ENCODE measurements around the gene BCAM.
"Not testable (repeated sequence)": the region's sequence is repeated elsewhere in the genome, so short reads cannot be mapped to it uniquely, and the experiment has no call there.

The BCAM gene

GRCh38 chr19:44822670-44823372 lies 13.9 kb downstream of the BCAM start:
- Histone ChIP-seq H3K4me1 (ENCODE audit: control extremely low read depth in 1 of 4, control insufficient read depth in 4 of 4, insufficient read depth in 4 of 4, low read length in 3 of 4) (peaks cover 0 to 2% (median 0%) of the 10 kb centered on the region in 4 experiments), H3K27me3 (replicated peaks in 2 of 5; ENCODE audit: control insufficient read depth in 4 of 5, insufficient read depth in 5 of 5, low read length in 4 of 5) (no peaks in the 10 kb centered on the region), H3K4me3 (ENCODE audit: control insufficient read depth in 1 of 7, extremely low read depth in 1 of 7, insufficient read depth in 4 of 7, low read depth in 2 of 7, low read length in 6 of 7) (no peak overlapping the region), H3K36me3 (ENCODE audit: control insufficient read depth in 4 of 4, insufficient read depth in 4 of 4, low read length in 3 of 4) (no peaks in the 10 kb centered on the region), H3K27ac (ENCODE audit: insufficient read depth in 1 of 2, low read depth in 1 of 2, low read length in 2 of 2, poor library complexity in 1 of 2, severe bottlenecking in 2 of 2) (no peak overlapping the region), H3K9me3 (ENCODE audit: control extremely low read depth in 1 of 5, control insufficient read depth in 4 of 5, insufficient read depth in 2 of 5, low read depth in 1 of 5, low read length in 4 of 5) (no peaks in the 10 kb centered on the region)
- POLR2A ChIA-PET, result interaction anchor here (0.6 kb wide), 1 partner anchor 100 kb away, joined by 3 read pairs; no protein-coding TSS in a partner anchor
- CTCF ChIA-PET, result interaction anchor here (1.0 to 1.7 kb wide), 4 partner anchors 13 to 51 kb away, joined by 3 to 4 read pairs (median 4); no protein-coding TSS in a partner anchor
- 87% methylated on average over 6 of the region's 10 CpGs for WGBS (ENCODE audit: insufficient coverage)
- no peak for DNase-seq

- POLR2A ChIA-PET, result interaction anchor here (0.6 kb wide), 1 partner anchor 18 kb away, joined by 3 read pairs; no protein-coding TSS in a partner anchor
- CTCF ChIA-PET, result interaction anchor here (0.6 to 1.7 kb wide), 4 partner anchors 21 to 52 kb away, joined by 3 to 4 read pairs (median 3); partner anchors contain the start of gene CBLC
- H3K4me1 ChIP-seq (ENCODE audit: control extremely low read depth in 1 of 4, control insufficient read depth in 4 of 4, insufficient read depth in 4 of 4, low read length in 3 of 4), result peaks cover 0 to 2% (median 0%) of the 10 kb centered on the region in 4 experiments
- H3K27ac ChIP-seq (ENCODE audit: insufficient read depth in 1 of 2, low read depth in 1 of 2, low read length in 2 of 2, poor library complexity in 1 of 2, severe bottlenecking in 2 of 2), result no peak overlapping the region
- no peaks in the 10 kb centered on the region for H3K9me3 ChIP-seq (ENCODE audit: control extremely low read depth in 1 of 5, control insufficient read depth in 4 of 5, insufficient read depth in 2 of 5, low read depth in 1 of 5, low read length in 4 of 5)
- no peak overlapping the region for H3K4me3 ChIP-seq (ENCODE audit: control insufficient read depth in 1 of 7, extremely low read depth in 1 of 7, insufficient read depth in 4 of 7, low read depth in 2 of 7, low read length in 6 of 7)
- H3K27me3 ChIP-seq (replicated peaks in 2 of 5; ENCODE audit: control insufficient read depth in 4 of 5, insufficient read depth in 5 of 5, low read length in 4 of 5), result no peaks in the 10 kb centered on the region
- no peak for DNase-seq
- no peaks in the 10 kb centered on the region for H3K36me3 ChIP-seq (ENCODE audit: control insufficient read depth in 4 of 4, insufficient read depth in 4 of 4, low read length in 3 of 4)
- no CpG with 5 or more reads among the region's 4 CpGs for WGBS (ENCODE audit: insufficient coverage)
Observed at GRCh38 chr19:44823373-44823698, 14.4 kb downstream of the BCAM start.

DNA sequence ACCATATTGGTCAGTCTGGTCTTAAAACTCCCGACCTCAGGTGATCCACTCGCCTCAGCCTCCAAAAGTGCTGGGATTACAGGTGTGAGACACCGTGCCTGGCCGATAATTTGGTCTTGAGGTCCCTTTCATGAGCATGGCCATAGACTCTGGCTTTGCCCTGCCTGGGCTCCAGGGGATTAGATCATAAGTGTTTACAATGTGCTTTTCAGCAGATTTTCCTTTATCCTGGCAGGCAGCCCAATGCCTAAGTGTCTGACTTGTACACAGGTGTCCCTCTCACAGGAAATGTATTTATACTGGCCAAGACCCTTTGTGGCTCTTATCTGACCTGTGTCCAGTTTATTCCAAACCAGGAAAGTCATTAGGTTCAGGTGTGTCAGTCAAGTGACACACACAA lies 15.9 kb downstream of the BCAM start:
- H3K4me3 ChIP-seq (ENCODE audit: control insufficient read depth in 1 of 7, extremely low read depth in 1 of 7, insufficient read depth in 4 of 7, low read depth in 2 of 7, low read length in 6 of 7), result no peak overlapping the region
- peaks cover 0 to 2% (median 0%) of the 10 kb centered on the region in 4 experiments for H3K4me1 ChIP-seq (ENCODE audit: control extremely low read depth in 1 of 4, control insufficient read depth in 4 of 4, insufficient read depth in 4 of 4, low read length in 3 of 4)
- H3K36me3 ChIP-seq (ENCODE audit: control insufficient read depth in 4 of 4, insufficient read depth in 4 of 4, low read length in 3 of 4), result no peaks in the 10 kb centered on the region
- no peaks in the 10 kb centered on the region for H3K27me3 ChIP-seq (replicated peaks in 2 of 5; ENCODE audit: control insufficient read depth in 4 of 5, insufficient read depth in 5 of 5, low read length in 4 of 5)
- no peaks in the 10 kb centered on the region for H3K9me3 ChIP-seq (ENCODE audit: control extremely low read depth in 1 of 5, control insufficient read depth in 4 of 5, insufficient read depth in 2 of 5, low read depth in 1 of 5, low read length in 4 of 5)
- 100% methylated on average over 4 of the region's 4 CpGs for WGBS (ENCODE audit: insufficient coverage)
- H3K27ac ChIP-seq (ENCODE audit: insufficient read depth in 1 of 2, low read depth in 1 of 2, low read length in 2 of 2, poor library complexity in 1 of 2, severe bottlenecking in 2 of 2), result no peak overlapping the region
- ChIA-PET CTCF (no interaction called here), POLR2A (no interaction called here)
- no peak for DNase-seq

DNA sequence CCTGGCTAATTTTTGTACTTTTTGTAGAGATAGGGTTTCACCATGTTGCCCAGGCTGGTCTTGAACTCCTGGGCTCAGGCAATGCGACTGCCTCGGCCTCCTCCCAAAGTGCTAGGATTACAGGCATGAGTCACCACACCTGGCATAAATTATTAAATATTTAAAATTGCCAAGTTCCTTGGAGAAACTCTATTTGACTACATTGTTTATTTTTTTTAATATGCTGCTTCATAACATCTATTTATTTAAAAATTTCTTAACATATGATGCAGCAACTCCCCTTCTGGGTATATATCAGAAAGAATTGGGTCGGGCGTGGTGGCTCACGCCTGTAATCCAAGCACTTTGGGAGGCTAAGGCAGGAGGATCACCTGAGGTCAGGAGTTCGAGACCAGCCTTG lies 24.0 kb downstream of the BCAM start:
- H3K4me1 ChIP-seq (ENCODE audit: control extremely low read depth in 1 of 4, control insufficient read depth in 4 of 4, insufficient read depth in 4 of 4, low read length in 3 of 4); H3K4me3 ChIP-seq (ENCODE audit: control insufficient read depth in 1 of 7, extremely low read depth in 1 of 7, insufficient read depth in 4 of 7, low read depth in 2 of 7, low read length in 6 of 7); H3K27me3 ChIP-seq (replicated peaks in 2 of 5; ENCODE audit: control insufficient read depth in 4 of 5, insufficient read depth in 5 of 5, low read length in 4 of 5); DNase-seq; H3K27ac ChIP-seq (ENCODE audit: insufficient read depth in 1 of 2, low read depth in 1 of 2, low read length in 2 of 2, poor library complexity in 1 of 2, severe bottlenecking in 2 of 2); H3K36me3 ChIP-seq (ENCODE audit: control insufficient read depth in 4 of 4, insufficient read depth in 4 of 4, low read length in 3 of 4); H3K9me3 ChIP-seq (ENCODE audit: control extremely low read depth in 1 of 5, control insufficient read depth in 4 of 5, insufficient read depth in 2 of 5, low read depth in 1 of 5, low read length in 4 of 5); CTCF ChIA-PET; POLR2A ChIA-PET: not testable (repeated sequence)
- WGBS (ENCODE audit: insufficient coverage), result 79% methylated on average over 3 of the region's 6 CpGs

- H3K27ac ChIP-seq (ENCODE audit: insufficient read depth in 1 of 2, low read depth in 1 of 2, low read length in 2 of 2, poor library complexity in 1 of 2, severe bottlenecking in 2 of 2); H3K4me3 ChIP-seq (ENCODE audit: control insufficient read depth in 1 of 7, extremely low read depth in 1 of 7, insufficient read depth in 4 of 7, low read depth in 2 of 7, low read length in 6 of 7); POLR2A ChIA-PET; H3K4me1 ChIP-seq (ENCODE audit: control extremely low read depth in 1 of 4, control insufficient read depth in 4 of 4, insufficient read depth in 4 of 4, low read length in 3 of 4); H3K36me3 ChIP-seq (ENCODE audit: control insufficient read depth in 4 of 4, insufficient read depth in 4 of 4, low read length in 3 of 4); H3K27me3 ChIP-seq (replicated peaks in 2 of 5; ENCODE audit: control insufficient read depth in 4 of 5, insufficient read depth in 5 of 5, low read length in 4 of 5); DNase-seq; CTCF ChIA-PET; H3K9me3 ChIP-seq (ENCODE audit: control extremely low read depth in 1 of 5, control insufficient read depth in 4 of 5, insufficient read depth in 2 of 5, low read depth in 1 of 5, low read length in 4 of 5): not testable (repeated sequence)
- over 99% methylated on average over 8 of the region's 8 CpGs for WGBS (ENCODE audit: insufficient coverage)
Observed at GRCh38 chr19:44834399-44834798, 25.5 kb downstream of the BCAM start.

GRCh38 chr19:44839276-44839675 lies 30.4 kb downstream of the BCAM start:
- Histone ChIP-seq H3K4me1 (ENCODE audit: control extremely low read depth in 1 of 4, control insufficient read depth in 4 of 4, insufficient read depth in 4 of 4, low read length in 3 of 4) (peaks cover 0 to 9% (median 5%) of the 10 kb centered on the region in 4 experiments), H3K36me3 (ENCODE audit: control insufficient read depth in 4 of 4, insufficient read depth in 4 of 4, low read length in 3 of 4) (no peaks in the 10 kb centered on the region), H3K9me3 (ENCODE audit: control extremely low read depth in 1 of 5, control insufficient read depth in 4 of 5, insufficient read depth in 2 of 5, low read depth in 1 of 5, low read length in 4 of 5) (no peaks in the 10 kb centered on the region), H3K4me3 (ENCODE audit: control insufficient read depth in 1 of 7, extremely low read depth in 1 of 7, insufficient read depth in 4 of 7, low read depth in 2 of 7, low read length in 6 of 7) (no peak overlapping the region), H3K27ac (ENCODE audit: insufficient read depth in 1 of 2, low read depth in 1 of 2, low read length in 2 of 2, poor library complexity in 1 of 2, severe bottlenecking in 2 of 2) (no peak overlapping the region), H3K27me3 (replicated peaks in 2 of 5; ENCODE audit: control insufficient read depth in 4 of 5, insufficient read depth in 5 of 5, low read length in 4 of 5) (no peaks in the 10 kb centered on the region)
- no peak for DNase-seq
- ChIA-PET CTCF (interaction anchor here (0.8 to 1.7 kb wide), 2 partner anchors 56 to 151 kb away, joined by 4 to 6 read pairs; no protein-coding TSS in a partner anchor), POLR2A (interaction anchor here (0.6 kb wide), 1 partner anchor 12 kb away, joined by 4 read pairs; no protein-coding TSS in a partner anchor)
- WGBS (ENCODE audit: insufficient coverage), result 100% methylated on average over 2 of the region's 2 CpGs

- ChIA-PET POLR2A (no interaction called here), CTCF (interaction anchor here (0.8 to 1.7 kb wide), 5 partner anchors 10 to 117 kb away, joined by 3 to 6 read pairs (median 4); no protein-coding TSS in a partner anchor)
- H3K36me3 ChIP-seq (ENCODE audit: control insufficient read depth in 4 of 4, insufficient read depth in 4 of 4, low read length in 3 of 4), result no peaks in the 10 kb centered on the region
- WGBS (ENCODE audit: insufficient coverage), result 80% methylated on average over 7 of the region's 7 CpGs
- DNase-seq, result no peak
- H3K27ac ChIP-seq (ENCODE audit: insufficient read depth in 1 of 2, low read depth in 1 of 2, low read length in 2 of 2, poor library complexity in 1 of 2, severe bottlenecking in 2 of 2), result no peak overlapping the region
- H3K4me1 ChIP-seq (ENCODE audit: control extremely low read depth in 1 of 4, control insufficient read depth in 4 of 4, insufficient read depth in 4 of 4, low read length in 3 of 4), result peaks cover 3 to 20% (median 17%) of the 10 kb centered on the region in 4 experiments
- H3K27me3 ChIP-seq (replicated peaks in 2 of 5; ENCODE audit: control insufficient read depth in 4 of 5, insufficient read depth in 5 of 5, low read length in 4 of 5), result no peaks in the 10 kb centered on the region
- H3K4me3 ChIP-seq (ENCODE audit: control insufficient read depth in 1 of 7, extremely low read depth in 1 of 7, insufficient read depth in 4 of 7, low read depth in 2 of 7, low read length in 6 of 7), result no peak overlapping the region
- no peaks in the 10 kb centered on the region for H3K9me3 ChIP-seq (ENCODE audit: control extremely low read depth in 1 of 5, control insufficient read depth in 4 of 5, insufficient read depth in 2 of 5, low read depth in 1 of 5, low read length in 4 of 5)
Observed at GRCh38 chr19:44840811-44841210, 31.9 kb downstream of the BCAM start.
